Measurements from ENCODE around the gene PLET1.
A peak's percentile ranks its signal among the peaks of the same experiment; 100 is the strongest.

DNA sequence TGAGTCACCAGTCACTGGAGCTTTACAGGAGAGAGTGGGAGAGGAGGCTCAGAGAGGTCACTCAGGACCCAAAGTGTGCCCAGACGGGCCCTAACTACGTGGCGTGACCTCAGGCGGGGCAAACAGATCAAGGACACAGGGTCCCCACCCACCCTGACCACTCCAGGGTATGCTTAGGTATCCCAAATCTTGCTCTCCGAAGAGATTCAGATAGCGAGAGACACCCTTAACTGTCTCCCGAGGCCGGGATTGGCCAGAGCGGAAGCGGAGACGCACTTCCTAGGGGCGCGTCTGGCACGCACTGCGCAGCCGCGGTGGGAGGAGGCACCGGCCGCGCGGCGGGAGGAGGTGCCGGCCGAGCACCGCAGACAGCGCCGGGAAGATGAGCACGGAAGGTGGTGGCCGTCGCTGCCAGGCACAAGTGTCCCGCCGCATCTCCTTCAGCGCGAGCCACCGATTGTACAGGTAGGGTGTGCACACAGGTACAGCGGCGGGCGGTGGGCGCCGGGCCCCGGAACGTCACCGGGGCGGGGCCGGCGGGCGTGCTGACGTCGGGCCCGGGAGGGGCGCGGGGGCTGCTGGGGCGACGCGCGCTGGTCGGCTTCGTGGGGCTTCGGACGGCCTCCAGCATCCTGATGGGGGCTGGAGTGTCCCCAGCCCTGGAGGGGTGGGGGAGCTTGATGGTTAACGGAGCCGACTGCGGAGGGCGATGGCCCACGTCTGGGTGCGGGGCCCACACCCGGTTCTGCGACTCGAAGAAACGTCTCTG is 34.4 kb downstream of the PLET1 start, which contains the start of gene PTS:
- TF ChIP-seq, protein P1, sequence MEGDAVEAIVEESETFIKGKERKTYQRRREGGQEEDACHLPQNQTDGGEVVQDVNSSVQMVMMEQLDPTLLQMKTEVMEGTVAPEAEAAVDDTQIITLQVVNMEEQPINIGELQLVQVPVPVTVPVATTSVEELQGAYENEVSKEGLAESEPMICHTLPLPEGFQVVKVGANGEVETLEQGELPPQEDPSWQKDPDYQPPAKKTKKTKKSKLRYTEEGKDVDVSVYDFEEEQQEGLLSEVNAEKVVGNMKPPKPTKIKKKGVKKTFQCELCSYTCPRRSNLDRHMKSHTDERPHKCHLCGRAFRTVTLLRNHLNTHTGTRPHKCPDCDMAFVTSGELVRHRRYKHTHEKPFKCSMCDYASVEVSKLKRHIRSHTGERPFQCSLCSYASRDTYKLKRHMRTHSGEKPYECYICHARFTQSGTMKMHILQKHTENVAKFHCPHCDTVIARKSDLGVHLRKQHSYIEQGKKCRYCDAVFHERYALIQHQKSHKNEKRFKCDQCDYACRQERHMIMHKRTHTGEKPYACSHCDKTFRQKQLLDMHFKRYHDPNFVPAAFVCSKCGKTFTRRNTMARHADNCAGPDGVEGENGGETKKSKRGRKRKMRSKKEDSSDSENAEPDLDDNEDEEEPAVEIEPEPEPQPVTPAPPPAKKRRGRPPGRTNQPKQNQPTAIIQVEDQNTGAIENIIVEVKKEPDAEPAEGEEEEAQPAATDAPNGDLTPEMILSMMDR (IDR thresholded peaks at IDR 0.05): peak in 2 of 6 experiments; percentile 4 to 27
- TF ChIP-seq POLR2A (IDR thresholded peaks at IDR 0.05): peak in 3 of 4 donors; percentile 88 to 97 (median 91)
